A673 (cell line): ENCODE data around the gene PLOD2. TPM values are rescaled to one million over a fixed set of nuclear protein-coding genes. Genes with fewer than 3 reads are reported as not detected.
A peak's percentile ranks its signal among the peaks of the same experiment; 100 is the strongest.

ENCODE experiments used
- BruUV-seq: library from RNA; stranded (reverse); fragments of 400-500 nt; replicated peaks from 2 replicates; lab custom pipeline; 2021; lab: Mats Ljungman, UMichigan
- CTCF ChIA-PET: fragments of 300-600 bp; sonication (Branson Sonifier 250); formaldehyde crosslinking; loops from one replicate; lab custom pipeline; 2022; ENCODE audit warnings: antibody characterized with exemption; lab: Charles Lee
- POLR2A ChIA-PET: fragments of 300-600 bp; sonication (Branson Sonifier 250); formaldehyde crosslinking; loops from one replicate; lab custom pipeline; 2022; ENCODE audit warnings: antibody characterized with exemption; ENCODE audit not compliant: low non-redundant PET; lab: Charles Lee
- DNase-seq: peaks from one replicate; pipeline ENCODE4 v3.0.0-alpha.2; 2015; ENCODE audit warnings: low spot score
- H3K27ac ChIP-seq: fragments of 200-600 bp; sonication (generic); 2 replicates; pipeline ENCODE4 v1.5.1; 2016; ENCODE audit warnings: mixed run types, low read depth, mild to moderate bottlenecking, mixed read lengths, antibody characterized with exemption, low read length; ENCODE audit not compliant: poor library complexity, severe bottlenecking
- H3K27me3 ChIP-seq: fragments of 200-600 bp; sonication (generic); replicated peaks from 2 replicates; pipeline ENCODE4 v1.6.1; 2017; ENCODE audit warnings: mixed run types, low read depth, mild to moderate bottlenecking, mixed read lengths, antibody characterized with exemption, low read length; ENCODE audit not compliant: insufficient read depth, poor library complexity
- H3K36me3 ChIP-seq: fragments of 200-600 bp; sonication (generic); 2 replicates; pipeline ENCODE4 v1.6.1; 2016; ENCODE audit warnings: mixed run types, mild to moderate bottlenecking, mixed read lengths, antibody characterized with exemption, low read length; ENCODE audit not compliant: insufficient read depth, poor library complexity, severe bottlenecking
- H3K4me1 ChIP-seq: fragments of 200-600 bp; sonication (generic); 2 replicates; pipeline ENCODE4 v1.6.1; 2017; ENCODE audit warnings: mixed run types, mild to moderate bottlenecking, mixed read lengths, antibody characterized with exemption, low read length; ENCODE audit not compliant: insufficient read depth, poor library complexity, severe bottlenecking
- H3K4me3 ChIP-seq: fragments of 200-600 bp; sonication (generic); 2 replicates; pipeline ENCODE4 v1.5.1; 2016; ENCODE audit warnings: low read depth, mixed run types, mild to moderate bottlenecking, mixed read lengths, low read length; ENCODE audit not compliant: poor library complexity, severe bottlenecking
- H3K9me3 ChIP-seq: fragments of 200-600 bp; sonication (generic); 2 replicates; pipeline ENCODE4 v1.6.1; 2016; ENCODE audit warnings: mixed run types, low read depth, mild to moderate bottlenecking, mixed read lengths, antibody characterized with exemption, low read length; ENCODE audit not compliant: poor library complexity, severe bottlenecking
- CTCF ChIP-seq: fragments of 300-800, 200-600 bp; sonication (generic); conservative IDR thresholded peaks from 2 replicates; pipeline ENCODE4 v1.5.1; 2017; ENCODE audit warnings: low read depth, mild to moderate bottlenecking, antibody characterized with exemption, low read length, moderate library complexity, mixed read lengths
- EZH2 ChIP-seq: fragments of 200-600 bp; sonication (generic); IDR thresholded peaks from 2 replicates; pipeline ENCODE4 v1.6.1; 2017; ENCODE audit warnings: borderline replicate concordance, low read depth, mild to moderate bottlenecking, mixed read lengths, antibody characterized with exemption, low read length; ENCODE audit not compliant: poor library complexity, severe bottlenecking
- intact Hi-C: fragments of 100-400 bp; cut with micrococcal nuclease; formaldehyde crosslinking; loops from one replicate; pipeline ENCODE4 v1.10.0; 2022; ENCODE audit not compliant: unreplicated experiment
- total RNA-seq: library from RNA; stranded (reverse); gene quantifications from 2 replicates; pipeline ENCODE4 v1.2.3, GENCODE V29; 2021

Gene PLOD2
- total RNA-seq, 1 experiment from 2014 or later, result 34.6 TPM

DNA sequence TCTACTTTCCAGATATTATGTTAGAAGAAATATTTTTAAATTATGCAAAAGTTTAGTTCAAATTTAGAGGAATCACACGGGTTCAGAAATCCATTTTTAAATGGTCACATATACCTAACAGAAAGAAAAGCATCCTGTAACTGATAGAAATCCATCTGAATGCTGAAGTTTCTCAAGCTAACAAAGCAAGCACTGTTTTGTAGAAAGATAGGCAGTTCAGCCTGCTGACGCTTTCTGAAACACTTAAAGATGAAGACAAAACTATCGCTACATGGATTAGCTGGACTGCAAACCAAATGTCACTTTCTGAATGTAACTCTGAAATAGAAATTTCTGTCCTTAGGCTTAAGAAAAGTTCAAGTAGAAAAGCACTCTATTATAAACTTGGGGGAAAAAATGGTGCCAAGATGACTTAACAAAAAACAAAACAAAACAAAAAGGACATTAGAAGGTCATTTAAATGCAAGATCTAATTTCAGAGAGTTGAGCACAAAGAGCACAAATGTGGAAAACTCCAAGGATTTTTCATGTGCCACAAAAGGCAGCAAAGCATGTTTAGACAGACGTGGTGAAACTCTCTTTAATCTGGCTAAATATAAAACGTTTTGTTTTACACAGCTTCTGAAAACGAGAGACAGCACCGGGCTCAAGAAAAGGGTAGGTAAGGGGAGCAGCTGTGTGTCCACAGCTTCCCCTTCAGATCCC lies 1.2 kb downstream of the PLOD2 start:
- Histone ChIP-seq H3K27ac (peak overlapping the region; percentile 85), H3K9me3 (no peaks in the 10 kb centered on the region), H3K27me3 (no peaks in the 10 kb centered on the region), H3K36me3 (no peaks in the 10 kb centered on the region), H3K4me1 (peaks cover 35% of the 10 kb centered on the region), H3K4me3 (peak overlapping the region; percentile 82)
- no peak for TF ChIP-seq CTCF
- no peak for TF ChIP-seq EZH2
- CTCF ChIA-PET, result interaction anchor here (0.6 to 2.2 kb wide), 2 partner anchors 94 to 373 kb away, joined by 3 to 14 read pairs; no protein-coding TSS in a partner anchor
- no TSS peak for BruUV-seq
- POLR2A ChIA-PET, result no interaction called here
- intact Hi-C loops, result no loop called here
- DNase-seq, result no peak

DNA sequence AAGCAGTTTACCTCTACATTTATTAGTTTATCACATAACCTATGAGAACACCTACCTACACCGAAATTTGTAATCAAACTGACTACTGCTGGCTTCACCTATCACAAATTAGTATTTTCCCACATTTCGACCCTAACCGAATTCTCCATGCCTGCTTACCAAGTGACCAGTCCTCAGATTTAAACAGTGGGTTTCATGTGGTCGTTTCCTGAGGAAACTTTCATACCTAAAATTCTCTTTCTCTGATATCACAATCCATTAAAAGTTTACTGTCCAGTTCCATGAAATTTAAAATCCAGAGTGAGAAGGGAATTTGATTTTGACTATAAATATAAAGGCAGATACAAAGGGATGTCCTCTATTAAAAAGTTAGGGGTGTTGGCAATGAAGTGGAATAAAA lies 1.9 kb downstream of the PLOD2 start:
- no peak overlapping the region for H3K27ac ChIP-seq
- H3K4me3 ChIP-seq, result peak overlapping the region; percentile 82
- CTCF ChIA-PET, result no interaction called here
- intact Hi-C loops, result no loop called here
- no peaks in the 10 kb centered on the region for H3K9me3 ChIP-seq
- BruUV-seq, result no TSS peak
- POLR2A ChIA-PET, result no interaction called here
- H3K36me3 ChIP-seq, result no peaks in the 10 kb centered on the region
- TF ChIP-seq CTCF, result no peak
- no peak for TF ChIP-seq EZH2
- H3K27me3 ChIP-seq, result no peaks in the 10 kb centered on the region
- DNase-seq, result no peak
- H3K4me1 ChIP-seq, result peaks cover 35% of the 10 kb centered on the region

DNA sequence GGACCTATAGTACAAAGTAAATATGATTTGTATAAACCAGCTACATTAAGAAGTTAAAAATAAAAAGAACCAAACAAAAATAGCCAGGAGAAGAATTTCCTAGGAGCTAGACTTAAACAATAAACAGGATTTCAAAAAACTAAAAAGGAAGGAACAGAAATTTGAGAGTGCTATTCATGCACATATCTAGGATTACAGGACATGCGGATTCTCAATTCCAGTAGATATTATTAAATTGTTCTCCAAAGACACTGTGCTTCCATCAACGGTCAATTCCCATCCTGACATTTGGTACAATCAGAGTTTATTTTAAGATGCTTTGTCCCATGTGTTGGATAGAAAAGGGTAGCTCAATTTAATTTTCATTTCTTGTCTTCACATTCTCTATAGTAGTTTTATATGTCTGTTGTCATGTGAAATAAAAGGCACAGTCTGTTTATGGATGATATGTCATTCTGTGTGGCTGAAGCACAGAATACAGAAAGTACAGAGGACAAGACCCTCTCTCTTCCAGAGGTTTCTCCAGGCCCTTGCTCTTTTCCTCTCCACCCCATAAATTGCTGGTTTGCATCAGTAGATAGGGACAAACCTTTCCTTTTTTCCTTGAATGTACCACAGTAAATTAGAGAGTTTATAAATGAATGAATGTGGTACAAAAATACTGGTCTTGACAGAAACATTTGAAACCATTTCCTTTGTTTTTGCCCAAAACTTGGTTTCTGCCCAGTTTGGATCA lies 3.5 kb downstream of the PLOD2 start:
- peaks cover 26% of the 10 kb centered on the region for H3K4me1 ChIP-seq
- H3K36me3 ChIP-seq, result no peaks in the 10 kb centered on the region
- H3K9me3 ChIP-seq, result no peaks in the 10 kb centered on the region
- BruUV-seq, result no TSS peak
- intact Hi-C loops, result no loop called here
- CTCF ChIA-PET, result no interaction called here
- H3K4me3 ChIP-seq, result no peak overlapping the region
- TF ChIP-seq CTCF (no peak), EZH2 (no peak)
- H3K27me3 ChIP-seq, result no peaks in the 10 kb centered on the region
- POLR2A ChIA-PET, result no interaction called here
- DNase-seq, result no peak
- H3K27ac ChIP-seq, result peak overlapping the region; percentile 3
